ENCODE data around the gene CNTN4. TPM values are rescaled to one million over a fixed set of nuclear protein-coding genes. Genes with fewer than 3 reads are reported as not detected.

Gene CNTN4
- total and polyA plus RNA-seq, 2 of the 8 experiments (the other 6 are each of a cell fraction or from before 2014, with no cell fraction given), result 0.41 to 2.2 TPM

DNA sequence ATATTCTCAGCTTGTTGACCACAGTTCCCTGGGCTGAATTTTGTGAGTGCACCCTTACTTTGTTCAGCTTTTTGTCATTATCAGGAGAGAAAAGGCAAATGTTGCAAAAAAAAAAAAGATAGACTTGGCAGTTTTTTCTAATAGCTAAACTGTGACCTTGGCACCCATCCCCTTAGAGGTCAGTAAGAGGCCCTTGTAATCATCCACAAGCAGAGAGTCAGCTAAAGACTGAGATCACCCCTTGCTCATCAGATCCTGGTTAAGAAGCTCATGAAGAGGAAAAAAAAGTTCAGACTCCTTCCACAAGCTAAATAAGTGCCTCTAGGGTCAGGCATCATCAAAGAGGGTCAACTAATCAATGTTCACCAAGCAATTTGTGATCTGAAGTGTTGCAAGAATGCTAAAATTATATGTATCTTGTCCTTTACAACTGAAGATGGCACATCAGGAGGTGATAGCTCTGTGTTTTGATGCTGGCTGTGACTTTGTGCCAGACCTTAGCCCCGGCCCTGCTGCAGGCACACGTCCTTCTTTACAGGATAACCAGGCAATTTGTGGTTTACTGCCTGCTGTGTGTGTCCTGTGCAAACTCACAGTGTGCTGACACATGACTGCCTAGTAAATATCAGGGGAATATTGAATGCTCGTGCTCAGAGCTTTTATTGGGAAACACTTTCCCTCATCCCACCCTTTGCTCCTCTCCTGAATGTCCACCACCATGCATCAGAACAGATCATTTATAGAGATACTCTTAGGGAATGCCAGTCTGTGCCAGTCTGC lies 748.6 kb downstream of the CNTN4 start (continued):
- TF ChIP-seq BRCA1 (IDR thresholded peaks at IDR 0.05; ENCODE audit: low read depth, low read length) (no peak), RNF2 (IDR thresholded peaks at IDR 0.05; ENCODE audit: borderline replicate concordance, low read depth, low read length, missing control alignments, poor library complexity, severe bottlenecking) (no peak), SP2 (IDR thresholded peaks at IDR 0.05; ENCODE audit: low read length) (no peak), KDM4A (IDR thresholded peaks at IDR 0.05; ENCODE audit: low read depth, low read length, severe bottlenecking) (no peak), FOSL1 (IDR thresholded peaks at IDR 0.05; ENCODE audit: insufficient read depth, low read depth, low read length) (no peak), EP300 (IDR thresholded peaks at IDR 0.05; ENCODE audit: borderline replicate concordance in 1 of 2, low read depth in 2 of 2, low read length in 2 of 2) (no peak), CEBPB (IDR thresholded peaks at IDR 0.05; ENCODE audit: low read depth, low read length) (no peak), EGR1 (IDR thresholded peaks at IDR 0.05; ENCODE audit: borderline replicate concordance, low read depth, low read length) (no peak), SIX5 (IDR thresholded peaks at IDR 0.05; ENCODE audit: low read depth, low read length) (no peak), POU5F1 (IDR thresholded peaks at IDR 0.05; ENCODE audit: low read depth, low read length) (no peak)
